Measurements from ENCODE around the gene MPDU1. TPM values are rescaled to one million over a fixed set of nuclear protein-coding genes. Genes with fewer than 3 reads are reported as not detected.

The MPDU1 gene
- 50.9 TPM for total RNA-seq (2021; ENCODE audit: unreplicated experiment)
- 49.0 and 52.0 TPM in 2 replicates for polyA plus RNA-seq (2012)
- Bru-seq, nascent RNA: percentile 71 among the genes with signal in this experiment
- BruChase-seq, experiment 1, labeled RNA remaining after a 6-hour chase: percentile 89 among the genes with signal in this experiment
- percentile 80 among the genes with signal in this experiment for BruChase-seq, experiment 2, labeled RNA remaining after a 2-hour chase
- long read RNA-seq, transcript MPDU1-203 (6 exons, 1,125 nt): major isoform, 9 of 34 reads
- long read RNA-seq, transcript MPDU1-201 (7 exons, 1,601 nt): minor isoform, 8 of 34 reads
- long read RNA-seq, partial matches to known transcripts: 1 of 34 reads
- long read RNA-seq, other reads (novel, unspliced or antisense): 10 of 34 reads

- ChIA-PET CTCF (interaction anchor here (1.0 to 4.9 kb wide), 7 partner anchors 10 to 252 kb away, joined by 3 to 39 read pairs (median 4); partner anchors contain the start of genes TP53 and WRAP53), RAD21 (ENCODE audit: low non-redundant PET in 1 of 2, low total read pairs in 2 of 2, uncharacterized antibody in 2 of 2, unreplicated experiment in 2 of 2) (interaction anchor here (0.8 to 0.9 kb wide), 2 partner anchors 104 kb away, joined by 3 to 6 read pairs; partner anchors contain the start of gene TP53 (in 2 of the 2)), POLR2A (interaction anchor here (0.8 to 3.4 kb wide), 14 partner anchors 9 to 363 kb away, joined by 3 to 37 read pairs (median 5); partner anchors contain the start of genes ACADVL, DLG4, FXR2 and NEURL4)
- H3K9ac ChIP-seq (ENCODE audit: low read length): peak within 1 kb of the TSS; percentile 98
- H4K20me1 ChIP-seq (ENCODE audit: insufficient read depth): no peaks in the 10 kb centered on the region
- no peaks in the 10 kb centered on the region for H3K9me3 ChIP-seq (ENCODE audit: control insufficient read depth in 1 of 2, insufficient read depth in 1 of 2, low read depth in 1 of 2, low read length in 2 of 2)
- H3K27ac ChIP-seq (ENCODE audit: low read depth, low read length): peak within 1 kb of the TSS; percentile 90
- DNase-seq (ENCODE audit: low read depth, low spot score) (peak; percentile 90), ATAC-seq (peak; percentile 67)
- no peaks in the 10 kb centered on the region for H3K9me2 ChIP-seq (ENCODE audit: insufficient read depth)
- no peak within 1 kb of the TSS for H2AFZ ChIP-seq (ENCODE audit: low read depth, low read length, poor library complexity, severe bottlenecking)
- peak within 1 kb of the TSS; percentile 96 for H3K4me2 ChIP-seq (ENCODE audit: low read length)
- peaks cover 53% of the 10 kb centered on the region for H3K79me2 ChIP-seq (ENCODE audit: insufficient read depth, low read length)
- peaks cover 0 to 22% of the 10 kb centered on the region in 2 experiments; a peak in 2 of 4 replicates for H3K36me3 ChIP-seq (ENCODE audit: control insufficient read depth in 1 of 2, insufficient read depth in 2 of 2, low read length in 2 of 2)
- H3K4me3 ChIP-seq (replicated peaks in 1 of 2; ENCODE audit: low read depth in 1 of 2, low read length in 2 of 2): peak within 1 kb of the TSS; percentile 60 to 97
- H3K4me1 ChIP-seq (ENCODE audit: control insufficient read depth in 1 of 2, insufficient read depth in 2 of 2, low read length in 2 of 2): peaks cover 14 to 53% of the 10 kb centered on the region in 2 experiments
- no peaks in the 10 kb centered on the region for H3K27me3 ChIP-seq (ENCODE audit: insufficient read depth, low read length)
- intact Hi-C loops (cut with micrococcal nuclease): loop anchor here (1.0 to 5.0 kb wide), 2 partner anchors 103 to 254 kb away; no protein-coding TSS in a partner anchor
- peak; percentile 95 for TF ChIP-seq YY1 (IDR thresholded peaks at IDR 0.05; ENCODE audit: extremely low read depth, insufficient replicate concordance, low read depth, low read length)
- TF ChIP-seq MAX (IDR thresholded peaks at IDR 0.05): peak; percentile 97
- peak; percentile 78 for TF ChIP-seq EGR1 (IDR thresholded peaks at IDR 0.05; ENCODE audit: low read depth)
- TF ChIP-seq TCF7L2 (IDR thresholded peaks at IDR 0.05; ENCODE audit: borderline replicate concordance, extremely low read depth, insufficient read depth, insufficient read length): peak; percentile 66
- peak; percentile 45; the same call in 1 of the 2 replicates for TF ChIP-seq SP1 (IDR thresholded peaks at IDR 0.05; ENCODE audit: low read depth)
- TF ChIP-seq POLR2AphosphoS5 (IDR thresholded peaks at IDR 0.05; ENCODE audit: low read depth, low read length): peak; percentile 69
- no peak for TF ChIP-seq CTCF (IDR thresholded peaks at IDR 0.05 in 2 of 3, conservative IDR thresholded peaks at IDR 0.05 in 1 of 3; ENCODE audit: borderline replicate concordance in 1 of 3, insufficient read depth in 1 of 3, low read depth in 2 of 3, low read length in 2 of 3)
- peak; percentile 90; the same call in 1 of the 2 replicates for TF ChIP-seq ZFX (IDR thresholded peaks at IDR 0.05)
- peak; percentile 59 for TF ChIP-seq POLR2A (IDR thresholded peaks at IDR 0.05; ENCODE audit: borderline replicate concordance, extremely low read depth, insufficient read depth, insufficient read length)
- no peak for TF ChIP-seq REST (IDR thresholded peaks at IDR 0.05; ENCODE audit: low read depth)
- TSS peak; percentile 84 for BruUV-seq (replicated peaks)
Measured at GRCh38 chr17:7583253-7584109, at the start of gene MPDU1. Gene MPDU1 (plus strand): TSS chr17:7583852. CDS start chr17:7583863, 11 bp downstream.

Measured in HCT116 (cell line).